ENCODE measurements around the gene NKX1-1.

DNA sequence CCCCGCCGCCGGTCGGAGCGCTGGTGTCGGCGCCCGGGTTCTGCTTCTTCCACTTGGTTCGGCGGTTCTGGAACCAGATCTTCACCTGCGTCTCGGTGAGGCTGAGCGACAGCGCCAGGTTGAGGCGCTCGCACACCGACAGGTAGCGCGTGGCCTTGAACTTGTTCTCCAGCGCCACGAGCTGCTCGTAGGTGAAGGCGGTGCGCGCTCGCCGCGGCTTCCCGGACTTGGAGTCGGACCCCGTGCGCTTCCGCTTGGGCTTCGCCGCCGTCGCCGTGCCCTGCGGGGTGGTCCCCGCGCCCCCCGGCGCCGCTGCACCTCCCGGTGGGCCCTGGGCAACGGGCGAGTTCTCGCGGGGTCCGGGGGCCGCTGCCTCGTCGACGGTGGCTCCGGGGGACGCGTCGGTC is 3.1 kb downstream of the NKX1-1 start:
- TF ChIP-seq, protein P1, sequence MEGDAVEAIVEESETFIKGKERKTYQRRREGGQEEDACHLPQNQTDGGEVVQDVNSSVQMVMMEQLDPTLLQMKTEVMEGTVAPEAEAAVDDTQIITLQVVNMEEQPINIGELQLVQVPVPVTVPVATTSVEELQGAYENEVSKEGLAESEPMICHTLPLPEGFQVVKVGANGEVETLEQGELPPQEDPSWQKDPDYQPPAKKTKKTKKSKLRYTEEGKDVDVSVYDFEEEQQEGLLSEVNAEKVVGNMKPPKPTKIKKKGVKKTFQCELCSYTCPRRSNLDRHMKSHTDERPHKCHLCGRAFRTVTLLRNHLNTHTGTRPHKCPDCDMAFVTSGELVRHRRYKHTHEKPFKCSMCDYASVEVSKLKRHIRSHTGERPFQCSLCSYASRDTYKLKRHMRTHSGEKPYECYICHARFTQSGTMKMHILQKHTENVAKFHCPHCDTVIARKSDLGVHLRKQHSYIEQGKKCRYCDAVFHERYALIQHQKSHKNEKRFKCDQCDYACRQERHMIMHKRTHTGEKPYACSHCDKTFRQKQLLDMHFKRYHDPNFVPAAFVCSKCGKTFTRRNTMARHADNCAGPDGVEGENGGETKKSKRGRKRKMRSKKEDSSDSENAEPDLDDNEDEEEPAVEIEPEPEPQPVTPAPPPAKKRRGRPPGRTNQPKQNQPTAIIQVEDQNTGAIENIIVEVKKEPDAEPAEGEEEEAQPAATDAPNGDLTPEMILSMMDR (IDR thresholded peaks at IDR 0.05): no peak
- TF ChIP-seq POLR2A (IDR thresholded peaks at IDR 0.05) (no peak), POLR2AphosphoS5 (IDR thresholded peaks at IDR 0.05) (no peak), EP300 (IDR thresholded peaks at IDR 0.05) (no peak)
